ENCODE results near the gene PCSK5. TPM values are rescaled to one million over a fixed set of nuclear protein-coding genes. Genes with fewer than 3 reads are reported as not detected.

Gene PCSK5
- total RNA-seq, 2 experiments from 2014 or later, result 0.76 TPM; not detected in 1

DNA sequence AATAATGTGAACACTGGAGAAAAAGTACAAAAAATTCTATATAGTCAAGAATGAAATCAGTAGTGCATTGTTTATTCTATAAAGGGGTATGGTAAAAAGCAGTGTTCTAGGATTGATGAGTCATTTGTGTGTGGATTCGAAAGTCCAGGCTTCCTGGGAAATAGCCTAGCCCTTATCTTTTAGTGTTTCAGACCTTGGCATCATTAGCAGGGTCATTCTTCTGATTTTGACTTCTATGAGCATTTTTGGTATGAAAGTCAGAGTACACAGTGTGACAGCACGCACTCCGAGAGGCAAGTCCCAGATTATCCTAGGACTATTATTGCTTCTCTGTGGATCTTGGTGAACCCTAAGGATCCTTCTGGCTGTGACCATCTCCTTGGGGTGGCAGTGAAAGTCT lies 16.9 kb downstream of the PCSK5 start:
- ChIA-PET CTCF (ENCODE audit: unreplicated experiment) (no interaction called here), POLR2A (no interaction called here)
- H3K9me2 ChIP-seq (ENCODE audit: insufficient read depth, low read length), result no peaks in the 10 kb centered on the region
- no peaks in the 10 kb centered on the region for H4K20me1 ChIP-seq (ENCODE audit: insufficient read depth, low read length)
- no peaks in the 10 kb centered on the region for H3K9me3 ChIP-seq (ENCODE audit: low read length)
- intact Hi-C loops (cut with micrococcal nuclease; ENCODE audit: unreplicated experiment), result no loop called here
- BruUV-seq (replicated peaks), result no TSS peak
- TF ChIP-seq, protein P1, sequence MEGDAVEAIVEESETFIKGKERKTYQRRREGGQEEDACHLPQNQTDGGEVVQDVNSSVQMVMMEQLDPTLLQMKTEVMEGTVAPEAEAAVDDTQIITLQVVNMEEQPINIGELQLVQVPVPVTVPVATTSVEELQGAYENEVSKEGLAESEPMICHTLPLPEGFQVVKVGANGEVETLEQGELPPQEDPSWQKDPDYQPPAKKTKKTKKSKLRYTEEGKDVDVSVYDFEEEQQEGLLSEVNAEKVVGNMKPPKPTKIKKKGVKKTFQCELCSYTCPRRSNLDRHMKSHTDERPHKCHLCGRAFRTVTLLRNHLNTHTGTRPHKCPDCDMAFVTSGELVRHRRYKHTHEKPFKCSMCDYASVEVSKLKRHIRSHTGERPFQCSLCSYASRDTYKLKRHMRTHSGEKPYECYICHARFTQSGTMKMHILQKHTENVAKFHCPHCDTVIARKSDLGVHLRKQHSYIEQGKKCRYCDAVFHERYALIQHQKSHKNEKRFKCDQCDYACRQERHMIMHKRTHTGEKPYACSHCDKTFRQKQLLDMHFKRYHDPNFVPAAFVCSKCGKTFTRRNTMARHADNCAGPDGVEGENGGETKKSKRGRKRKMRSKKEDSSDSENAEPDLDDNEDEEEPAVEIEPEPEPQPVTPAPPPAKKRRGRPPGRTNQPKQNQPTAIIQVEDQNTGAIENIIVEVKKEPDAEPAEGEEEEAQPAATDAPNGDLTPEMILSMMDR (conservative IDR thresholded peaks at IDR 0.05; ENCODE audit: low read length), result no peak
- no peak for TF ChIP-seq EZH2phosphoT487 (IDR thresholded peaks at IDR 0.05; ENCODE audit: borderline replicate concordance, low read depth, low read length)
- H3K4me2 ChIP-seq (ENCODE audit: low read length), result no peak overlapping the region
- no peak for DNase-seq (ENCODE audit: low spot score)
- H2AFZ ChIP-seq (ENCODE audit: low read length), result no peak overlapping the region
- no peaks in the 10 kb centered on the region for H3K4me1 ChIP-seq (ENCODE audit: insufficient read depth, low read length, poor library complexity, severe bottlenecking)
- no peaks in the 10 kb centered on the region for H3K36me3 ChIP-seq (ENCODE audit: insufficient read depth, low read length)
- H3K4me3 ChIP-seq (ENCODE audit: low read depth, low read length, poor library complexity, severe bottlenecking), result no peak overlapping the region
- H3K27ac ChIP-seq (ENCODE audit: low read depth, low read length, poor library complexity, severe bottlenecking), result no peak overlapping the region
- H3K79me2 ChIP-seq (ENCODE audit: insufficient read depth, low read depth, low read length), result no peaks in the 10 kb centered on the region

DNA sequence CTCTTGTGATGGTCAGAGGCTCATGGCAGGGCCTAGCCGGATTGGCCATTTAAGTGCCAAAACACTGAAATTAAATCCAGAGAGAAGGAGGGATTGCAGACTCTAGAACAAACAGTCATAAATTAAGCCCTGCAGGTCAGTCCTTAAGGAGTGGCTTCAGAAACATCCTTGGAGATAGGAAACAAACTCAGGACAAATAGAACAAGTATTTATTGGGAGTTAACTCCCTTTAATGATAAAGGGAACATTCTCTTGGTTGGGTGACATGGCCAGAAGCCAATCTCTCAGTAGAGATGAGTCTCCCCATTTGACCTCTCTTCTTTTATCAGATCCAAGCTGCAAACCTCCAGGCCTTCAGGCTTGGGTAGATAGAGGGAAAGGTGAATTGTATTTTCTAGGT lies 17.4 kb downstream of the PCSK5 start:
- Histone ChIP-seq H3K9me2 (ENCODE audit: insufficient read depth, low read length) (no peaks in the 10 kb centered on the region), H3K9me3 (ENCODE audit: low read length) (no peaks in the 10 kb centered on the region), H3K36me3 (ENCODE audit: insufficient read depth, low read length) (no peaks in the 10 kb centered on the region), H3K4me1 (ENCODE audit: insufficient read depth, low read length, poor library complexity, severe bottlenecking) (no peaks in the 10 kb centered on the region), H3K4me2 (ENCODE audit: low read length) (no peak overlapping the region), H3K79me2 (ENCODE audit: insufficient read depth, low read depth, low read length) (no peaks in the 10 kb centered on the region), H2AFZ (ENCODE audit: low read length) (no peak overlapping the region), H3K27ac (ENCODE audit: low read depth, low read length, poor library complexity, severe bottlenecking) (no peak overlapping the region), H3K4me3 (ENCODE audit: low read depth, low read length, poor library complexity, severe bottlenecking) (no peak overlapping the region), H4K20me1 (ENCODE audit: insufficient read depth, low read length) (no peaks in the 10 kb centered on the region)
- intact Hi-C loops (cut with micrococcal nuclease; ENCODE audit: unreplicated experiment), result no loop called here
- ChIA-PET POLR2A (interaction anchor here (0.5 kb wide), 1 partner anchor 21 kb away, joined by 3 read pairs; no protein-coding TSS in a partner anchor), CTCF (ENCODE audit: unreplicated experiment) (no interaction called here)
- no TSS peak for BruUV-seq (replicated peaks)
- TF ChIP-seq EZH2phosphoT487 (IDR thresholded peaks at IDR 0.05; ENCODE audit: borderline replicate concordance, low read depth, low read length), result no peak
- TF ChIP-seq, protein P1 (conservative IDR thresholded peaks at IDR 0.05; ENCODE audit: low read length), result no peak
- DNase-seq (ENCODE audit: low spot score), result no peak

DNA sequence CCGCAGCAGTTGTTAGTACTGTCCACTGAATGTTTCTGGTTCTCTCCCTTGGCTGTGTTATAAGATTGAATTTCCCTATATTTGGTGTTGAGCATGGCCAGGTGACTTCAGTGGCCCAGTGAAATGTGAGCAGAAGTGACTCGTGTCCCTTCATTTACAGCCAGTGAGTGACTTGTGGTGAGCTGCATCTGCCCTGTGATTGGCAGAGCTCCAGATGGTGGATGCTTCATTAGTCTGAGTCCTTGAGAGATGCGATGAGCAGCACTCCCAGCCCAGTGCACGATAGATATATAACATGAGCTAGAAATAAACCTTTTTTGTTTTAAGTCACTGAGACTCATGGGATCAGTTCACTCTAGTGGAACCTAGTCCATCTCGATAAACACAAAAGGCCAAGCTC lies 19.3 kb downstream of the PCSK5 start:
- intact Hi-C loops (cut with micrococcal nuclease; ENCODE audit: unreplicated experiment), result no loop called here
- TF ChIP-seq EZH2phosphoT487 (IDR thresholded peaks at IDR 0.05; ENCODE audit: borderline replicate concordance, low read depth, low read length), result no peak
- TF ChIP-seq, protein P1 (conservative IDR thresholded peaks at IDR 0.05; ENCODE audit: low read length), result no peak

More for the DNA sequence above, 19.3 kb downstream of the PCSK5 start:
- Histone ChIP-seq H4K20me1 (ENCODE audit: insufficient read depth, low read length) (no peaks in the 10 kb centered on the region), H3K9me2 (ENCODE audit: insufficient read depth, low read length) (no peaks in the 10 kb centered on the region), H3K4me1 (ENCODE audit: insufficient read depth, low read length, poor library complexity, severe bottlenecking) (no peaks in the 10 kb centered on the region), H3K27ac (ENCODE audit: low read depth, low read length, poor library complexity, severe bottlenecking) (no peak overlapping the region), H3K4me2 (ENCODE audit: low read length) (no peak overlapping the region), H3K79me2 (ENCODE audit: insufficient read depth, low read depth, low read length) (no peaks in the 10 kb centered on the region), H2AFZ (ENCODE audit: low read length) (no peak overlapping the region), H3K4me3 (ENCODE audit: low read depth, low read length, poor library complexity, severe bottlenecking) (no peak overlapping the region), H3K36me3 (ENCODE audit: insufficient read depth, low read length) (no peaks in the 10 kb centered on the region), H3K9me3 (ENCODE audit: low read length) (no peaks in the 10 kb centered on the region)
- no peak for DNase-seq (ENCODE audit: low spot score)
- POLR2A ChIA-PET, result no interaction called here
- BruUV-seq (replicated peaks), result no TSS peak
- CTCF ChIA-PET (ENCODE audit: unreplicated experiment), result no interaction called here

Measured in OCI-LY7 (cell line).